ENCODE measurements around the gene PSME2. TPM values are rescaled to one million over a fixed set of nuclear protein-coding genes. Genes with fewer than 3 reads are reported as not detected.
A peak's percentile ranks its signal among the peaks of the same experiment; 100 is the strongest.

The PSME2 gene
- total and polyA plus RNA-seq, 2 of the 13 experiments (the other 11 are each of a cell fraction or from before 2014, with no cell fraction given) = 332 to 716 TPM

GRCh38 chr14:24160850-24161804, 14.7 kb upstream of the PSME2 start, which contains the start of gene IRF9 (continued):
- TF ChIP-seq ZBTB20 (CRISPR knock-in tag; IDR thresholded peaks at IDR 0.05; ENCODE audit: borderline replicate concordance, low read depth) = peak; percentile 86
- peak; percentile 95; the same call in 1 of the 2 replicates for TF ChIP-seq ZNF569 (CRISPR knock-in tag; IDR thresholded peaks at IDR 0.05; ENCODE audit: borderline replicate concordance)
- no peak for TF ChIP-seq ZNF576 (CRISPR knock-in tag; IDR thresholded peaks at IDR 0.05)
- peak; percentile 99 for TF ChIP-seq TARDBP (CRISPR knock-in tag; IDR thresholded peaks at IDR 0.05)
- peak; percentile 93 for TF ChIP-seq NRL (CRISPR knock-in tag; IDR thresholded peaks at IDR 0.05; ENCODE audit: borderline replicate concordance)
- peak; percentile 94 for TF ChIP-seq BORCS8-MEF2B (CRISPR knock-in tag; IDR thresholded peaks at IDR 0.05)
- peak; percentile 98 for TF ChIP-seq MED1 (CRISPR knock-in tag; IDR thresholded peaks at IDR 0.05)
- TF ChIP-seq JUN (CRISPR knock-in tag; IDR thresholded peaks at IDR 0.05) = no peak
- TF ChIP-seq DNMT3B (CRISPR knock-in tag; conservative IDR thresholded peaks at IDR 0.05) = peak; percentile 100
- TF ChIP-seq ZBTB2 (CRISPR knock-in tag; IDR thresholded peaks at IDR 0.05; ENCODE audit: low read depth) = no peak
- TF ChIP-seq MTF2 (CRISPR knock-in tag; IDR thresholded peaks at IDR 0.05; ENCODE audit: borderline replicate concordance) = no peak; the same call in 1 of the 2 replicates
- TF ChIP-seq SATB2 (CRISPR knock-in tag; IDR thresholded peaks at IDR 0.05) = peak; percentile 87; the same call in 1 of the 2 replicates
- TF ChIP-seq MXI1 (IDR thresholded peaks at IDR 0.05; ENCODE audit: borderline replicate concordance, low read depth, low read length) = peak; percentile 99
- no peak for TF ChIP-seq ZNF773 (CRISPR knock-in tag; IDR thresholded peaks at IDR 0.05; ENCODE audit: borderline replicate concordance)
- TF ChIP-seq STAT5B (CRISPR knock-in tag; IDR thresholded peaks at IDR 0.05) = peak; percentile 94
- TF ChIP-seq MAX (IDR thresholded peaks at IDR 0.05) = peak; percentile 99
- TF ChIP-seq THAP7 (CRISPR knock-in tag; IDR thresholded peaks at IDR 0.05) = peak; percentile 96
- TF ChIP-seq NFRKB (IDR thresholded peaks at IDR 0.05) = no peak
- no peak for TF ChIP-seq MEIS1 (CRISPR knock-in tag; IDR thresholded peaks at IDR 0.05; ENCODE audit: borderline replicate concordance)
- TF ChIP-seq RAD21 (CRISPR knock-in tag; IDR thresholded peaks at IDR 0.05) = peak; percentile 99
- TF ChIP-seq ZNF260 (CRISPR knock-in tag; IDR thresholded peaks at IDR 0.05; ENCODE audit: borderline replicate concordance, low read depth) = no peak; the same call in 1 of the 2 replicates
- TF ChIP-seq PBX3 (CRISPR knock-in tag; IDR thresholded peaks at IDR 0.05; ENCODE audit: borderline replicate concordance) = no peak
- no peak; the same call in 1 of the 2 replicates for TF ChIP-seq ZBTB3 (CRISPR knock-in tag; IDR thresholded peaks at IDR 0.05; ENCODE audit: borderline replicate concordance, low read depth)
- TF ChIP-seq CENPBD1 (CRISPR knock-in tag; IDR thresholded peaks at IDR 0.05; ENCODE audit: borderline replicate concordance, low read depth) = no peak; the same call in 1 of the 2 replicates
- TF ChIP-seq MEF2D (CRISPR knock-in tag; IDR thresholded peaks at IDR 0.05) = peak; percentile 98
- peak; percentile 93 for TF ChIP-seq MYNN (CRISPR knock-in tag; IDR thresholded peaks at IDR 0.05; ENCODE audit: low read depth)
